AG09309 (cell line): Measurements from ENCODE around the gene SLC37A1.

ENCODE experiments used
- DNase-seq: peaks from one replicate; pipeline ENCODE4 v3.0.0-alpha.2; 2010; ENCODE audit warnings: low read depth
- H3K4me3 ChIP-seq: 2 replicates; pipeline ENCODE4 v1.5.1; 2011; ENCODE audit warnings: mild to moderate bottlenecking, low read depth, low read length, moderate library complexity; ENCODE audit not compliant: control insufficient read depth
- TF ChIP-seq, protein P1 (sequence below): IDR thresholded peaks from 2 replicates; pipeline ENCODE4 v1.5.1; 2011; ENCODE audit warnings: mild to moderate bottlenecking, low read depth, low read length, inconsistent platforms; ENCODE audit not compliant: insufficient read depth, control insufficient read depth; ENCODE audit errors: missing control alignments

SLC37A1 gene

DNA sequence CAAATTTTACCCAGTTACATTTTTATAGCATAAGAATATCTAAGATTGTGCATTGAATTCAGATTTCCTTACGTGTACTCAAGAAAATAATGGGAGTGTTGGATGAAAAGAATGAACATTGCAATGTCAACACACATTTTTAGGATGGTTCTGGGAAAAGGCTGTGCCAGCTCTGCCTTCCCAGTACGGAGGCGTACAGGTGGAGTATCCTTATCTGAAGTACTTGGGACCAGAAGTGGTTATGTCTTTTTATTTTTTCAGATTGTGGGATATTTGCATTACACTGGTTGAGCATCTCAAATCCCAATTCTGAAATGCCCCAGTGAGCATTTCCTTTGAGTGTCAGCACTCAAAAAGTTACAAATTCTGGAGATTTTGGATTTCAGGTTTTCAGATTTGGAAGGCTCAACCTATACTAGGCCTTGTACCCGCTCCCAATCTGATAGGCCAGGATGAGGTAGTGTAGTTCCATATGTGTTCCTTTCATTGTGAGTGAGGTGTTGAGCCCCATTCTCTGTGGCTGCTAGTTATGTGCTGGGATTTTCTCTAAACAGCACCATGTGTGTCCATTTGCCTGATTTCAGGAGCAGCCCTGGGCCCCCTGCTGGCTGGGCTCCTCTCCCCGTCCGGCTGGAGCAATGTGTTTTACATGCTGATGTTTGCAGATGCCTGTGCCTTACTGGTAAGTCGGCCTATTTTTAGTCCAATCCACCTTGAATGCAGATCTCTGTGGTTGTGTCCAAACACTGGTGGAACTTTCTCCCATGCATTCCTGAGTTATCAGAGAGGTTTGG, 60.8 kb downstream of the SLC37A1 start:
- no peak for DNase-seq
- no peak overlapping the region for H3K4me3 ChIP-seq
- TF ChIP-seq, protein P1, sequence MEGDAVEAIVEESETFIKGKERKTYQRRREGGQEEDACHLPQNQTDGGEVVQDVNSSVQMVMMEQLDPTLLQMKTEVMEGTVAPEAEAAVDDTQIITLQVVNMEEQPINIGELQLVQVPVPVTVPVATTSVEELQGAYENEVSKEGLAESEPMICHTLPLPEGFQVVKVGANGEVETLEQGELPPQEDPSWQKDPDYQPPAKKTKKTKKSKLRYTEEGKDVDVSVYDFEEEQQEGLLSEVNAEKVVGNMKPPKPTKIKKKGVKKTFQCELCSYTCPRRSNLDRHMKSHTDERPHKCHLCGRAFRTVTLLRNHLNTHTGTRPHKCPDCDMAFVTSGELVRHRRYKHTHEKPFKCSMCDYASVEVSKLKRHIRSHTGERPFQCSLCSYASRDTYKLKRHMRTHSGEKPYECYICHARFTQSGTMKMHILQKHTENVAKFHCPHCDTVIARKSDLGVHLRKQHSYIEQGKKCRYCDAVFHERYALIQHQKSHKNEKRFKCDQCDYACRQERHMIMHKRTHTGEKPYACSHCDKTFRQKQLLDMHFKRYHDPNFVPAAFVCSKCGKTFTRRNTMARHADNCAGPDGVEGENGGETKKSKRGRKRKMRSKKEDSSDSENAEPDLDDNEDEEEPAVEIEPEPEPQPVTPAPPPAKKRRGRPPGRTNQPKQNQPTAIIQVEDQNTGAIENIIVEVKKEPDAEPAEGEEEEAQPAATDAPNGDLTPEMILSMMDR: peak; percentile 50

DNA sequence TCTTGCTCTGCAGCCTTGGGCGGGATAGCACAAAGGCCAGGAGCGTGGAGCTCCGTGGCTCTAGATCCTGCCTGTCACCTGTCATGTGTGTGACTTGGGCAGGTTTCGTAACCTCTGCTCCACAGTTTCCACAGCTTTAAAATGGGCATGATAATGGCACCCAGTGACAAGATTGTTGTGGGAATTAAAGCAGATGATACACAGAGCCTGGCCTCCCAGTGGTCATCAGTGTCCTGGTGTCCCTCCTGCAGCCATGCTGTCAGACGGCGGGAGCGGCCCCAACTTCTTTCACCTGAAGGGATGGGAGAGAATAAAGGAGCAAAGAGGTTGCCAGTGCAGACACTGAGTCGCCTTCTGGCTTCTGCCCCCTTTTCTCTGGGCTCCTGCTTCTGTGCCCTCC, 61.5 kb downstream of the SLC37A1 start:
- H3K4me3 ChIP-seq: no peak overlapping the region
- DNase-seq: no peak
- TF ChIP-seq, protein P1: no peak

DNA sequence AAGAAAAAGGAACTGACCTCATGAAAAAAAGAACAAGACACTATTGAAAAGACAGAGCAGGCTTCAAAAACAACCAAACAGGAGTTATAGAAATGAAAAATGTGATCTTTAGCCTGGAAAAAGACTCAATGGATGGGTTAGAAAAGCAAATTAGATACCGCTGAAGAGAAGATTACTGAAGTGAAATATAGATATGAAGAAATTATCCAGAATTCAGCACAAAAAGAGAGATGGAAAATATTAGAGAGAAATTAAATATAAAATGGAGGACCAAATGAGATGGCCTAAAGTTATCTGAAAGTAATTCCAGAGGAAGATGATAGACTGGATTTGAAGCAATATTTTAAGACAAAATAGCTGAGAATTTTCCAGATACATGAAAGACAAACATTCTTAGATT, 63.0 kb downstream of the SLC37A1 start:
- H3K4me3 ChIP-seq: no peak overlapping the region
- TF ChIP-seq, protein P1: no peak
- DNase-seq: no peak

DNA sequence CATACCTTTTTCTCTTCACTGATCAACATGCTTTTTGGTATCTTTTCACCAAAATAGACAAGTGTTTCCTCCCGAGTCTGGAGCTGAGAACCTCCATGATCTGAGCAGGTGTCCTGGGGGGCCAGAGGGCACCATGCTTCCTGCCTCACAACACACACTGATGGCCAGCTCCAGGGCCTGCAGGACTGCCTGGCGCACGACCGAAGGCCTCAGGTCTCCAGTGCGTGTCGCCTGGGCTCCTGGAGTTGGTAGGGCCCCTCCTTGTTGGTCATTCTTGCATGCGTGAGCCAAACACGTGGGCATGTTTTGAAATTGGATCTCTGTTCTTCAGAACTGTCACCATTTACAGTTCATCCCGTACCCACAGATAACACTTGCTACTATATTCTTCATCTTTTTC, 64.4 kb downstream of the SLC37A1 start:
- H3K4me3 ChIP-seq: no peak overlapping the region

DNA sequence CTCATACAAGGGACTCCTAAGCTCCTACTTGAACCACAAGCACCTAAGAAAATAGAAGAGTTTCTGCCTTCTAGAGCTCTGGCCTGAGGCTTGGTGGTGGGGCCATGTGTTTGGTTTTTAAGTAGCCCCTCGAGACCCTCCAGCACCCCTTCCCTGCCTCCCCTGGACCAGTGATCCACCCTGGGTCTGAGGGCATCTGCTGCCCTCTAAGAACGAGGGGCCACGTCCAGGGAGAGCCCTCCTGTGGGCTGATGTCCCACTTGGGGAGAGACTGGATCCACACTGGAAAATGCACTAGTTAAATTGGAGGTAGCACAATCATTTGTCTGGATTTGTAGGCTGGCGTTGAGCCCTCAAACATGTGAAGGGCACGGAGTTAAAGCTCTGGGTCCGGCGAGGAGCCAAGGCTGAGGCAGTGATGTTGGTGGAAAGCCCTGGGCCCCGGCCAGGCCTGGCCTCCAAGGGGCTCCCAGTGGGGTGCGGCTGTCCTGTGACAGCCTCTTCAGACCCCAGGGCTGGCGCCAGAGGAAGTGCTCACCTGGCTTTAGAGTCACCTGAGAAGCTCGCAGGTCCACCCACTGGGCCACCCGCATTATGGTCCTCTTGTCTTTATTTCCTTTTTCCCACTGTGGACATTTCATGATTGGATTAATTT, 65.2 kb downstream of the SLC37A1 start:
- no peak for DNase-seq
- H3K4me3 ChIP-seq: no peak overlapping the region
- TF ChIP-seq, protein P1: no peak

More for the DNA sequence above, 64.4 kb downstream of the SLC37A1 start:
- TF ChIP-seq, protein P1: no peak
- DNase-seq: no peak

DNA sequence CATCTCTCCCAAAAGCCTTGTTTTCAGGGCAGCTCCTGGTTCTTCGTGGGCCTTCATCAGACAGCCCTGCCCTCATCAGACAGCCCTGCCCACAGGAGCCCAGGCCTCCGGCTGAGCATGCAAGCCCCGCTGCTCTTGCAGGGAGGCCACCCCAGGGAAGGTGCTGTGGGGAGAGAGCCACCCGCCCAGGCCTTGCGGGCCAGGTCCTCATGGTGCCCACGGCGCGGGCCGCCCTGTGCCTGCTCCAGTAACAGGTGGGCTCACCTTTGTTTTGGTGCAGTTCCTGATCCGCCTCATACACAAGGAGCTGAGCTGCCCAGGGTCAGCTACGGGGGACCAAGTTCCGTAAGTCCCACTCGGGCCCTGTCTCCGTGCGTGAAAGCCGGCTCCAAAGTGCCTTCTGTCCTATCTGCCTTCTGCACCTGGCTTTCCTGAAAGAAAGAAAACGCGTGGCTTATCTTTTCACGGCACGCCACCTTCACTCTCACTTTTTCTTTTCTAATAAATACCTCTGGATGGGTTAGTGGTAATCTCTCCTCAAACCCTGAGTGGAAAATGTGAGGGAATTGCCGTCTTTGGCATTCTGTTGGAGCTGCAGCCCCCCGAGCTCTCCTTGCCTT, 65.9 kb downstream of the SLC37A1 start:
- TF ChIP-seq, protein P1: no peak
- no peak overlapping the region for H3K4me3 ChIP-seq
- no peak for DNase-seq
